Stimulated activated CD8-positive, alpha-beta memory T cell treated with anti-CD3 and anti-CD28 coated beads, Interleukin-4, amount 100 ng/mL, for 24 hours (primary cell): ENCODE measurements around the gene C16orf89.
"Not testable (repeated sequence)": the region's sequence is repeated elsewhere in the genome, so short reads cannot be mapped to it uniquely, and the experiment has no call there.

Experiments used
- DNase-seq: peaks from one replicate; pipeline ENCODE4 v3.0.0-alpha.2; 2020; ENCODE audit warnings: low read depth

Gene C16orf89

GRCh38 chr16:5084802-5085201, 19.0 kb upstream of the C16orf89 start:
- DNase-seq: peak; percentile 35

- DNase-seq: not testable (repeated sequence)
Observed at GRCh38 chr16:5084099-5084731, 18.5 kb upstream of the C16orf89 start.

GRCh38 chr16:5083646-5084045, 17.9 kb upstream of the C16orf89 start:
- DNase-seq: not testable (repeated sequence)

- not testable (repeated sequence) for DNase-seq
Observed at GRCh38 chr16:5080996-5081395, 15.2 kb upstream of the C16orf89 start.

GRCh38 chr16:5080461-5080860, 14.7 kb upstream of the C16orf89 start:
- DNase-seq: not testable (repeated sequence)

GRCh38 chr16:5078626-5079025, 12.9 kb upstream of the C16orf89 start:
- DNase-seq: no peak

GRCh38 chr16:5077304-5077703, 11.5 kb upstream of the C16orf89 start:
- DNase-seq: no peak

GRCh38 chr16:5075637-5076036, 9.9 kb upstream of the C16orf89 start:
- no peak for DNase-seq

- not testable (repeated sequence) for DNase-seq
Observed at GRCh38 chr16:5073771-5074170, 8.0 kb upstream of the C16orf89 start.

GRCh38 chr16:5073279-5073629, 7.5 kb upstream of the C16orf89 start:
- no peak for DNase-seq

GRCh38 chr16:5072334-5073278, 6.8 kb upstream of the C16orf89 start:
- DNase-seq: no peak

- peak; percentile 87 for DNase-seq
Observed at GRCh38 chr16:5071681-5072333, 6.1 kb upstream of the C16orf89 start, which contains the start of gene ALG1. TSS of gene ALG1 (plus strand) at chr16:5071843. CDS start at chr16:5071850, 7 bp downstream.

- no peak for DNase-seq
Observed at GRCh38 chr16:5071341-5071680, 5.6 kb upstream of the C16orf89 start.

GRCh38 chr16:5070431-5071186, 4.9 kb upstream of the C16orf89 start:
- DNase-seq: no peak

- no peak for DNase-seq
Observed at GRCh38 chr16:5069854-5070253, 4.1 kb upstream of the C16orf89 start.

- no peak for DNase-seq
Observed at GRCh38 chr16:5069048-5069447, 3.3 kb upstream of the C16orf89 start.

- no peak for DNase-seq
Observed at GRCh38 chr16:5066511-5066910, 755 bp upstream of the C16orf89 start.

- no peak for DNase-seq
Observed at GRCh38 chr16:5065326-5065725, 430 bp downstream of the C16orf89 start.

- DNase-seq: no peak
Observed at GRCh38 chr16:5064915-5065314, 841 bp downstream of the C16orf89 start.

GRCh38 chr16:5062790-5063765, 2.7 kb downstream of the C16orf89 start:
- no peak for DNase-seq

- no peak for DNase-seq
Observed at GRCh38 chr16:5062051-5062450, 3.7 kb downstream of the C16orf89 start.
